Measurements from ENCODE around the gene CYP4B1.

The CYP4B1 gene

GRCh38 chr1:46797696-46798470 lies 963 bp upstream of the CYP4B1 start:
- DNase-seq: no peak

GRCh38 chr1:46800742-46801141 lies 1.9 kb downstream of the CYP4B1 start:
- no peak for DNase-seq

- DNase-seq: no peak
These were observed 2.6 kb downstream of the CYP4B1 start for GRCh38 chr1:46801323-46802055.

DNA sequence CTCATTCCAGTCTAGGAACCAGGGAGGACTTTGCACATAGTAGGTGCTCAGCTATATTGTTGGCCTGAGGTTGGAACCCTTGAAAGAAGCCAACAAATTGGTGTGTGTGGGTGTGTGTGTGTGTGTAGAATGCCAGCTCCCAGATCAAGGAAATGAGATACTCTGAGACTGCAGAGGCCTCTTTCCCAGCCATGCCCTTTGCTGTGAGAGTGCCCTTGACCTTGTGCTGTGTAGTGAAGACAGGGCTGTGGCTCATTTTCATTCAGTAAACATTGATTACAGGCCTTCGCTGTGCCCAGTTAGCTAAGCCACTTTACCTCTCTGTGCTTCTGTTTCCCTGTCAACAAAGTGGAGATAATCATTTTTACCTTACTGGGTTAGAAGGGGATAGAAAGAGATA lies 3.2 kb downstream of the CYP4B1 start:
- DNase-seq: no peak

DNA sequence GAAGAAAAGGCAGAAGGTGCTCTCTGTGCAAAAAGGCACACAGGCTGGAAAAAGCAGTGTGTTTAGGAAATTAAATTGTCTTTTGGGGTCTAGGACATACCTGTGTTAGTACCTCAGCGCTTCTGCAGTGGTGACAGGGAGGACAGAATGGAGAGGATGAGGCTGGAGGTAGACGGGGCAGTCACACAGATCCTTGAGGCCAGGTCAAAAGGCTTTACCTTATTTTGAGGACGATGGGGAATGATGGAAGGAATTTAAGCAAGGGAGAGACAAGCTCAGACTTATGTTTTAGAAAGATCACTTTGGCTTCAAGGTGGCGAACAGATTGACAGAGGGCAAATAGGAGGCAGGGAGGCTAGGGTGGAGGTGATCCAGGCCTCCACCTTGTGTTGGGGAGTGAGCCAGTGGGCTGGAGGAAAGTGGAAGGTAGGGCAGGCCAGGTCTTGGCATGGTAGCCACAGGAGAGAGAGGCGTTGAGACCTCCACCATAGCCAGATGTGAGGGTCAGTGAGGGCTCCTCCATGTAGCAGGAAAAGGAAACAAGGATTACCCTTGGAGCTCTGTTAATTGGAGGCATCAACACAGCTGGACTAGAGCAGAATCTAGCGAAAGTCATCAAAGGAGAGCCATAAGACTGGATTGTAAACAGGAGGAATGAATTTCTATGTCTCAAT lies 4.2 kb downstream of the CYP4B1 start:
- DNase-seq: no peak

DNA sequence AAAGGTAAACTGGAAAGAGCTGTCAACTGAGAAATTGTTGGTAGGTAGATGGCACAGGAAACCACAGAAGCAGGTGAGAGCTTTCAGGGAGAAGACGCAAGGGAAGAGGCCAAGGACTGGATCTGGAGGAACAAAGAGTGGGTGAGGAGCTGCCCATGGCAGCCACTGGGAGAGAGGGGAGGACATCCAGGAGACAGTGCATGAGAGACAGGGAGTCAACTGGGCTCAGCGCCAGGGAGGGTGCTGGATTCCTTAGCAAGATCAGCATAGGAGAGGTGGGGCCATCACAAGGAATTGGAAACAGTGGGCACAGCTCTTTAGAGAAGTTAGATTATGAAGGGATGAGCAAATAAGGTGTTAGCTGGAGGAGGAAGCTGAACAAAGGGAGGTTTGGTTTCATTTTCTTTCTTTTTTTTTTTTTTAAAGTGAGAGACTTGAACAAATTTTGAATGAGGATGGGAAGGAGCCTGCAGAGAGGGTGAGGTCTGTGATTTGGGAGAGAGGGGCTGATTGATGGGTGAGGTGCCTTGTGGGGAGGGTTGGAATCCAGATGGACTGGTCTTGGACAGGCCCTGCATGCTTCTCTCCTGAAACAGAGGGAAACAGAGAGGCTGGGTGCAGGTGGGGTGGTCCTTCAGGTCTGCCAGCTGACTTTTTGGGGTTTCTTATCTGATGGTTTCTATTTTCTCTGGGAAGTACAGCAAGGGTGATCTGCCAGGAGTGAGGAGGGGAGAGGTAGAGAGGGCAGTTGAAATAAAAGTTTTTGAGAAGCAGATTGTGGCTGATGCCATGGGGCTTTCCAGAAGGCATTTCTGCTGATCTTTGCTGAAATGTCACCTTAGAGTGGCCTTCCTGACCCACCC lies 5.4 kb downstream of the CYP4B1 start:
- DNase-seq: no peak

- DNase-seq: no peak
These were observed 6.1 kb downstream of the CYP4B1 start for GRCh38 chr1:46804926-46805325.

GRCh38 chr1:46805755-46806154 lies 6.9 kb downstream of the CYP4B1 start:
- DNase-seq: no peak

- DNase-seq: no peak
These were observed 7.6 kb downstream of the CYP4B1 start for GRCh38 chr1:46806196-46807020.

GRCh38 chr1:46807046-46807972 lies 8.5 kb downstream of the CYP4B1 start:
- DNase-seq: no peak

DNA sequence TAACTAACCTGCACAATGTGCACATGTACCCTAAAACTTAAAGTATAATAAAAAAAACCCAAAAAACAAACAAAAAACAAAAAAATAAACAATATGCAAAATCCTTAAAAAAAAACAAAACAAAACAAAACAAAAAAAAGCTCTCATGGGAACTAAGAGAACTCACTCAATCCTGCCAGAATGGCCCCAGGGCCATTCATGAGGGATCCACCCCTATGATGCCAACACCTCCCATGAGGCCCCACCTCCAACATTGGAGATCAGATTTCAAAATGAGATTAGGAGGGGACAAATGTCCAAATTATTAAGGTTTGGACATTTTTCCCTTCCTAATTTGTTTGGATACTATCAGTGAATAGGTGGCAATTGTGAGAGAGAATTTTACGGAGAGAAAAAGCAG lies 10.2 kb downstream of the CYP4B1 start:
- DNase-seq: no peak

- no peak for DNase-seq
These were observed 11.1 kb downstream of the CYP4B1 start for GRCh38 chr1:46809904-46810303.

- no peak for DNase-seq
These were observed 11.8 kb downstream of the CYP4B1 start for GRCh38 chr1:46810596-46810995.

- no peak for DNase-seq
These were observed 12.2 kb downstream of the CYP4B1 start for GRCh38 chr1:46811053-46811452.

DNA sequence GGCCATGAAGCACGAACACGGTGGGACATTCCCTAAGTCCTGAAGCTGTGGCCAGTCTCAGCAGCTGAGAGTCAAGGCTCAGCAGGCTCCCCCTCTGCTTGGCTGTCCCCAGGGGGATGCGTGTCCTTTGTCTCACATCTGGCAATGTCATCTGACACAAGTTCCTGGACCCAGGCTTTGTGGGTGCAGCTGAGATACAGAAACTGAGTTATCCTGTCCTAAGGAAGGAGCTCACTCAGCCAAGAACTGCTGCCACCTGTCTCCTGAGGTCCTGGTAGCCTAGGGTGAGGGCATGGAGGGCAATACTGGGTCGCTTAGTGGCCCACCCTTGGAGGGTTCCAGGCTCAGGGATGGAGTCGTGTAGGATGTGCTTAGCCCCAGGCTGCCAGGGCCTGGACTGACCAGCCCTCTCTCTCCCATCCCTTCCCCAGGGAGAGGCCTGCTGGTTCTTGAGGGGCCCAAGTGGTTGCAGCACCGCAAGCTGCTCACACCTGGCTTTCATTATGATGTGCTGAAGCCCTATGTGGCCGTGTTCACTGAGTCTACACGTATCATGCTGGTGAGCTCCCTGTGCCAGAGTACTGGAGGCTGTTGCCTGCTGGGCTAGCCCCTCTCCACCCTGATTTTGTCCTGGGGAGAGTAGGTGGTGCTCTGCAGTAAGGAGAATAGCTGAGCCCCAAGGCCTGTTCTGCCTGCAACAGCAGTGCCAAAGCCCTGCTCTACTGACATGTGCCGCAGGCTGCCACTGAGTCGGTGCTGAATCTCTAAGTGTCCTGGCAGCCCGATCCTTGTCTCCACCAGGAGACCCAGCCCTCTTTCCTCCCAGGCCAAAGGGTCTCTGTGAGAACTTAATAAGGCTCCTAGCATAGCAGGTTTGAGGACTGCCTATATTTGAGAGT lies 13.5 kb downstream of the CYP4B1 start:
- no peak for DNase-seq

GRCh38 chr1:46812996-46813857 lies 14.4 kb downstream of the CYP4B1 start:
- no peak for DNase-seq

- DNase-seq: no peak
These were observed 15.1 kb downstream of the CYP4B1 start for GRCh38 chr1:46813858-46814396.

- DNase-seq: no peak
These were observed 16.3 kb downstream of the CYP4B1 start for GRCh38 chr1:46815133-46815532.
